Loucy (cell line): ENCODE results near the gene PDIA6.

Experiments
- H2AFZ ChIP-seq: fragments of 200-600 bp; sonication (generic); 2 replicates; pipeline ENCODE4 v1.6.0; 2016; ENCODE audit warnings: antibody characterized with exemption, mild to moderate bottlenecking, low read length, moderate library complexity
- H3F3A ChIP-seq: fragments of 200-600 bp; 2 replicates; pipeline ENCODE4 v1.6.0; 2016; ENCODE audit warnings: antibody characterized with exemption, low read depth, mild to moderate bottlenecking
- H3K27me3 ChIP-seq: fragments of 200-600 bp; sonication (generic); 2 replicates; pipeline ENCODE4 v1.6.1; 2014; ENCODE audit warnings: low read length, mild to moderate bottlenecking; ENCODE audit not compliant: insufficient read depth, poor library complexity, severe bottlenecking
- H3K36me3 ChIP-seq: fragments of 200-600 bp; sonication (generic); 2 replicates; pipeline ENCODE4 v1.6.1; 2016; ENCODE audit warnings: low read length; ENCODE audit not compliant: insufficient read depth
- H3K4me1 ChIP-seq: fragments of 200-600 bp; sonication (generic); 2 replicates; pipeline ENCODE4 v1.5.1; 2014; ENCODE audit warnings: low read length, mild to moderate bottlenecking; ENCODE audit not compliant: insufficient read depth, poor library complexity, severe bottlenecking
- H3K4me2 ChIP-seq: fragments of 200-600 bp; sonication (generic); 2 replicates; pipeline ENCODE4 v1.6.0; 2014; ENCODE audit warnings: antibody characterized with exemption, low read length, low read depth, mild to moderate bottlenecking; ENCODE audit not compliant: poor library complexity, severe bottlenecking
- H3K4me3 ChIP-seq: fragments of 200-600 bp; sonication (generic); 2 replicates; pipeline ENCODE4 v1.5.1; 2014; ENCODE audit warnings: low read length, mild to moderate bottlenecking, mixed read lengths; ENCODE audit not compliant: poor library complexity, severe bottlenecking
- H3K79me2 ChIP-seq: fragments of 200-600 bp; sonication (generic); 2 replicates; pipeline ENCODE4 v1.6.1; 2014; ENCODE audit warnings: low read length; ENCODE audit not compliant: insufficient read depth
- H3K9ac ChIP-seq: fragments of 200-600 bp; sonication (generic); 2 replicates; pipeline ENCODE4 v1.6.0; 2014; ENCODE audit warnings: mild to moderate bottlenecking, low read depth, low read length, moderate library complexity; ENCODE audit not compliant: poor library complexity, severe bottlenecking
- H3K9me2 ChIP-seq: fragments of 200-600 bp; sonication (generic); replicated peaks from 2 replicates; pipeline ENCODE4 v1.6.1; 2016; ENCODE audit warnings: low read depth, low read length, mixed read lengths
- H3K9me3 ChIP-seq: fragments of 200-600 bp; sonication (generic); 2 replicates; pipeline ENCODE4 v1.6.1; 2014; ENCODE audit warnings: mild to moderate bottlenecking, antibody characterized with exemption, low read length, low read depth; ENCODE audit not compliant: insufficient read depth
- H4K20me1 ChIP-seq: fragments of 200-600 bp; sonication (generic); 2 replicates; pipeline ENCODE4 v1.6.0; 2014; ENCODE audit warnings: antibody characterized with exemption, low read length, mild to moderate bottlenecking; ENCODE audit not compliant: insufficient read depth, poor library complexity, severe bottlenecking
- CTCF ChIP-seq: fragments of 200-600 bp; sonication (generic); conservative IDR thresholded peaks from 2 replicates; pipeline ENCODE4 v1.5.1; 2014; ENCODE audit warnings: mild to moderate bottlenecking, antibody characterized with exemption, low read length
- EZH2phosphoT487 ChIP-seq: fragments of 200-600 bp; IDR thresholded peaks from 2 replicates; pipeline ENCODE4 v1.6.1; 2018; ENCODE audit warnings: antibody characterized with exemption, mild to moderate bottlenecking, moderate library complexity, borderline replicate concordance

PDIA6 gene

GRCh38 chr2:10812362-10813162 lies at the start of gene PDIA6:
TSS of gene PDIA6 (minus strand) at chr2:10812785. CDS start at chr2:10812696, 89 bp downstream.
- Histone ChIP-seq H3K4me2 (peak within 1 kb of the TSS; percentile 97), H3K9me3 (no peaks in the 10 kb centered on the region), H3K9me2 (no peaks in the 10 kb centered on the region), H3K79me2 (peaks cover 50% of the 10 kb centered on the region), H3K4me1 (peaks cover 42% of the 10 kb centered on the region), H3K4me3 (peak within 1 kb of the TSS; percentile 97), H2AFZ (peak within 1 kb of the TSS; percentile 97), H3K36me3 (no peaks in the 10 kb centered on the region; the same call in 1 of the 2 replicates), H3F3A (no peaks in the 10 kb centered on the region), H3K9ac (peak within 1 kb of the TSS; percentile 97), H3K27me3 (no peaks in the 10 kb centered on the region), H4K20me1 (peaks cover 42% of the 10 kb centered on the region)
- TF ChIP-seq EZH2phosphoT487 (no peak), CTCF (no peak)

- Histone ChIP-seq H3K4me2 (no peak overlapping the region), H3K4me1 (peaks cover 6% of the 10 kb centered on the region), H3K9ac (no peak overlapping the region), H3K27me3 (no peaks in the 10 kb centered on the region), H2AFZ (no peak overlapping the region), H3F3A (no peaks in the 10 kb centered on the region), H3K36me3 (no peaks in the 10 kb centered on the region), H3K4me3 (no peak overlapping the region), H3K79me2 (no peaks in the 10 kb centered on the region), H3K9me2 (no peaks in the 10 kb centered on the region), H3K9me3 (no peaks in the 10 kb centered on the region), H4K20me1 (no peaks in the 10 kb centered on the region)
- no peak for TF ChIP-seq CTCF
- no peak for TF ChIP-seq EZH2phosphoT487
These were observed 49.7 kb upstream of the PDIA6 start for GRCh38 chr2:10862330-10862729.

DNA sequence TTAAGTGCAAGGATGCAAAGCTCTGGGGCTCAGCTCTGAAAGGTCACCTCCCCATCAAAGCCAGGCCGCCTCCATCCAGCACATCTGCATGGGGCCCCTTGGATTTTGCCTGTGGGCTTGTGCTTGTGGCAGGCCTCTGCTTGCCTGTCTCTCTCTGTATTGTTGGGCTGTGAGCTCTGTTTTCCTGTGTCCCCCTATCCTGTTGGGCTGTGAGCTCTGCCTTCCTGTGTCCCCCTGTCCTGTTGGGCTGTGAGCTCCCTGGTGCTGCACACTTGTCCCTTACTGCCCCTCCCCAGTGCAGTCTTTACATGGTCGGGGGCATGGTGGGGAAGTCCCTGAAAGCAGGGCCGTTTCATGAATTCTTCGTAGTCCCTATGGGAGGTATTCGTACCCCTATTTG lies 49.2 kb upstream of the PDIA6 start:
- Histone ChIP-seq H3K4me1 (peaks cover 6% of the 10 kb centered on the region), H3K9ac (no peak overlapping the region), H4K20me1 (no peaks in the 10 kb centered on the region), H3F3A (no peaks in the 10 kb centered on the region), H3K27me3 (no peaks in the 10 kb centered on the region), H3K36me3 (no peaks in the 10 kb centered on the region), H2AFZ (no peak overlapping the region), H3K4me2 (no peak overlapping the region), H3K9me3 (no peaks in the 10 kb centered on the region), H3K9me2 (no peaks in the 10 kb centered on the region), H3K79me2 (no peaks in the 10 kb centered on the region), H3K4me3 (no peak overlapping the region)
- TF ChIP-seq EZH2phosphoT487 (no peak), CTCF (no peak)
